GM18858 (cell line): ENCODE results near the gene PEX5.
"Not testable (repeated sequence)": the region's sequence is repeated elsewhere in the genome, so short reads cannot be mapped to it uniquely, and the experiment has no call there.

Experiments
- ATAC-seq: cut with Tn5 transposase; IDR thresholded peaks from one replicate; pipeline ENCODE4 v1.9.1; 2021; ENCODE audit not compliant: unreplicated experiment

PEX5 gene

GRCh38 chr12:7158781-7159609 lies 30.5 kb upstream of the PEX5 start:
- ATAC-seq: no peak

GRCh38 chr12:7160183-7160582 lies 29.3 kb upstream of the PEX5 start:
- no peak for ATAC-seq

GRCh38 chr12:7161327-7161726 lies 28.2 kb upstream of the PEX5 start:
- ATAC-seq: no peak

- no peak for ATAC-seq
Measured at GRCh38 chr12:7161811-7162210, 27.7 kb upstream of the PEX5 start.

- no peak for ATAC-seq
Measured at GRCh38 chr12:7162691-7163114, 26.8 kb upstream of the PEX5 start.

- no peak for ATAC-seq
Measured at GRCh38 chr12:7169951-7170350, 19.5 kb upstream of the PEX5 start.

- ATAC-seq: no peak
Measured at GRCh38 chr12:7171854-7172253, 17.6 kb upstream of the PEX5 start.

- ATAC-seq: no peak
Measured at GRCh38 chr12:7175493-7175892, 14.0 kb upstream of the PEX5 start.

- no peak for ATAC-seq
Measured at GRCh38 chr12:7176595-7176994, 12.9 kb upstream of the PEX5 start.

GRCh38 chr12:7178481-7178880 lies 11.0 kb upstream of the PEX5 start:
- ATAC-seq: no peak

GRCh38 chr12:7180685-7181084 lies 8.8 kb upstream of the PEX5 start:
- no peak for ATAC-seq

- ATAC-seq: not testable (repeated sequence)
Measured at GRCh38 chr12:7186058-7186457, 3.4 kb upstream of the PEX5 start.

- ATAC-seq: peak; percentile 14
Measured at GRCh38 chr12:7188562-7189397, 706 bp upstream of the PEX5 start.

GRCh38 chr12:7190268-7191055 lies 976 bp downstream of the PEX5 start:
- ATAC-seq: no peak

- ATAC-seq: no peak
Measured at GRCh38 chr12:7193674-7194073, 4.2 kb downstream of the PEX5 start.

GRCh38 chr12:7197841-7198240 lies 8.4 kb downstream of the PEX5 start:
- ATAC-seq: no peak

GRCh38 chr12:7203109-7203508 lies 13.6 kb downstream of the PEX5 start:
- ATAC-seq: no peak

- ATAC-seq: no peak
Measured at GRCh38 chr12:7205091-7205490, 15.6 kb downstream of the PEX5 start.

GRCh38 chr12:7206691-7207090 lies 17.2 kb downstream of the PEX5 start:
- no peak for ATAC-seq

GRCh38 chr12:7207866-7208625 lies 18.6 kb downstream of the PEX5 start:
- no peak for ATAC-seq

GRCh38 chr12:7209958-7210357 lies 20.5 kb downstream of the PEX5 start:
- no peak for ATAC-seq
